H1 (cell line): Measurements from ENCODE around the gene TTLL5. TPM values are rescaled to one million over a fixed set of nuclear protein-coding genes. Genes with fewer than 3 reads are reported as not detected.

ENCODE experiments used
- CTCF ChIA-PET: fragments of 300-600 bp; sonication (Branson Sonifier 250); formaldehyde crosslinking; loops from one replicate; lab custom pipeline; 2021; ENCODE audit not compliant: partially characterized antibody; lab: Charles Lee
- POLR2A ChIA-PET: fragments of 300-600 bp; sonication (Branson Sonifier 250); formaldehyde crosslinking; loops from one replicate; lab custom pipeline; 2021; ENCODE audit warnings: inconsistent platforms; ENCODE audit not compliant: partially characterized antibody; lab: Charles Lee
- DNase-seq, 2 experiments: peaks; one replicate each; pipeline versions ENCODE4 v3.0.0 to v3.0.0-alpha.2; 2010 to 2022; ENCODE audit warnings: low spot score in 2 of 2, low read depth in 1 of 2, mixed read lengths in 1 of 2
- FAIRE-seq: peaks from 2 replicates; lab custom pipeline; 2011; peaks lifted over from hg19 to GRCh38; lab: Jason Lieb, UNC
- H2AFZ ChIP-seq: 2 replicates; pipeline ENCODE4 v1.8.1; 2012; ENCODE audit warnings: low read length, inconsistent platforms
- H2AK5ac ChIP-seq: 2 replicates; pipeline ENCODE4 v1.6.1; 2013; ENCODE audit warnings: low read depth, low read length
- H2BK120ac ChIP-seq: replicated peaks from 2 replicates; pipeline ENCODE3; 2013; ENCODE audit warnings: low read depth, low read length, inconsistent platforms
- H2BK12ac ChIP-seq: 2 replicates; pipeline ENCODE4 v1.6.1; 2013; ENCODE audit warnings: low read depth, low read length
- H2BK15ac ChIP-seq: 2 replicates; pipeline ENCODE4 v1.6.1; 2013; ENCODE audit warnings: low read length
- H2BK20ac ChIP-seq: 2 replicates; pipeline ENCODE4 v1.6.1; 2013; ENCODE audit warnings: low read length
- H2BK5ac ChIP-seq: 2 replicates; pipeline ENCODE4 v1.6.1; 2013; ENCODE audit warnings: low read depth, low read length
- H3K14ac ChIP-seq: 2 replicates; pipeline ENCODE4 v1.6.1; 2013; ENCODE audit warnings: inconsistent platforms; ENCODE audit not compliant: insufficient read length
- H3K18ac ChIP-seq: 2 replicates; pipeline ENCODE4 v1.6.1; 2013; ENCODE audit warnings: low read length; ENCODE audit errors: extremely low read depth
- H3K23ac ChIP-seq: 2 replicates; pipeline ENCODE4 v1.6.1; 2013; ENCODE audit warnings: inconsistent platforms; ENCODE audit not compliant: insufficient read length
- H3K23me2 ChIP-seq: 2 replicates; pipeline ENCODE4 v1.6.1; 2013; ENCODE audit warnings: low read depth, low read length
- H3K27ac ChIP-seq: 2 replicates; pipeline ENCODE4 v1.6.1; 2011; ENCODE audit warnings: low read depth, low read length, inconsistent platforms
- H3K27me3 ChIP-seq, 4 experiments: replicated peaks in 1 of 4; 1 replicate in 1 of 4; 2 replicates in 3 of 4; pipeline versions ENCODE4 v1.6.1 to v1.8.1; 2011 to 2013; ENCODE audit warnings: low read length in 3 of 4, mild to moderate bottlenecking in 3 of 4, inconsistent platforms in 2 of 4, mixed read lengths in 2 of 4, moderate library complexity in 1 of 4; ENCODE audit not compliant: control insufficient read depth in 3 of 4, insufficient read depth in 3 of 4; ENCODE audit errors: extremely low read depth in 1 of 4
- H3K36me3 ChIP-seq, 4 experiments: 2 replicates each; pipeline versions ENCODE4 v1.6.1 to v1.8.1; 2011 to 2013; ENCODE audit warnings: mild to moderate bottlenecking in 4 of 4, low read length in 3 of 4, moderate library complexity in 2 of 4, control low read depth in 1 of 4, inconsistent platforms in 1 of 4; ENCODE audit not compliant: insufficient read depth in 4 of 4, control insufficient read depth in 2 of 4
- H3K4ac ChIP-seq: replicated peaks from 2 replicates; pipeline ENCODE3; 2013; ENCODE audit warnings: low read length, low read depth, mixed read lengths, inconsistent platforms; ENCODE audit not compliant: insufficient read length
- H3K4me1 ChIP-seq, 4 experiments: replicated peaks in 1 of 4; 1 replicate in 1 of 4; 2 replicates in 3 of 4; pipeline versions ENCODE4 v1.6.1 to v1.8.1; 2011 to 2013; ENCODE audit warnings: low read length in 3 of 4, inconsistent platforms in 2 of 4, mixed read lengths in 1 of 4; ENCODE audit not compliant: insufficient read depth in 4 of 4, control insufficient read depth in 3 of 4
- H3K4me2 ChIP-seq, 2 experiments: 2 replicates each; pipeline versions ENCODE4 v1.6.1 to v1.8.1; 2011 to 2013; ENCODE audit warnings: low read depth in 2 of 2, low read length in 2 of 2, control low read depth in 1 of 2, inconsistent platforms in 1 of 2, mild to moderate bottlenecking in 1 of 2; ENCODE audit not compliant: insufficient read depth in 1 of 2
- H3K4me3 ChIP-seq, 4 experiments: fragments of 200-600, 300-600 bp in 1 of 4; sonication (generic), shearing (Covaris generic), sonication (Bioruptor Twin) in 1 of 4; 2 replicates each; pipeline versions ENCODE4 v1.5.1 to v1.8.1; 2011 to 2016; ENCODE audit warnings: low read length in 4 of 4, low read depth in 3 of 4, control low read depth in 2 of 4, inconsistent platforms in 2 of 4, mild to moderate bottlenecking in 2 of 4, mixed read lengths in 1 of 4, moderate library complexity in 1 of 4; ENCODE audit not compliant: insufficient read depth in 2 of 4; ENCODE audit errors: extremely low read depth in 1 of 4
- H3K56ac ChIP-seq: replicated peaks from 2 replicates; pipeline ENCODE3; 2013; ENCODE audit warnings: low read depth, mild to moderate bottlenecking, mixed read lengths, low read length, inconsistent platforms; ENCODE audit not compliant: insufficient read length
- H3K79me1 ChIP-seq: 2 replicates; pipeline ENCODE4 v1.6.1; 2013; ENCODE audit warnings: low read depth, low read length, control low read depth
- H3K79me2 ChIP-seq, 2 experiments: 2 replicates each; pipeline versions ENCODE4 v1.6.1 to v1.8.1; 2012 to 2013; ENCODE audit warnings: low read length in 2 of 2, mild to moderate bottlenecking in 2 of 2, inconsistent platforms in 1 of 2; ENCODE audit not compliant: insufficient read depth in 2 of 2, control insufficient read depth in 1 of 2
- H3K9ac ChIP-seq, 4 experiments: replicated peaks in 1 of 4; 1 replicate in 1 of 4; 2 replicates in 3 of 4; pipeline versions ENCODE4 v1.6.1 to v1.8.1; 2011 to 2013; ENCODE audit warnings: low read depth in 3 of 4, low read length in 3 of 4, control low read depth in 2 of 4, mild to moderate bottlenecking in 2 of 4, moderate library complexity in 2 of 4, inconsistent platforms in 1 of 4; ENCODE audit errors: extremely low read depth in 1 of 4
- H3K9me3 ChIP-seq, 2 experiments: 2 replicates each; pipeline versions ENCODE4 v1.6.1 to v1.8.1; 2012 to 2013; ENCODE audit warnings: mild to moderate bottlenecking in 2 of 2, moderate library complexity in 2 of 2, control low read depth in 1 of 2, inconsistent platforms in 1 of 2, low read depth in 1 of 2, low read length in 1 of 2, mixed read lengths in 1 of 2; ENCODE audit not compliant: insufficient read depth in 2 of 2
- H4K20me1 ChIP-seq, 2 experiments: replicated peaks in 1 of 2; 2 replicates each; pipeline versions ENCODE3 to v1.8.1; 2011 to 2013; ENCODE audit warnings: inconsistent platforms in 2 of 2, low read length in 2 of 2, mild to moderate bottlenecking in 1 of 2; ENCODE audit not compliant: insufficient read depth in 2 of 2, control insufficient read depth in 1 of 2
- H4K5ac ChIP-seq: 2 replicates; pipeline ENCODE4 v1.6.1; 2013; ENCODE audit warnings: low read length, low read depth, mixed read lengths, inconsistent platforms; ENCODE audit not compliant: insufficient read length
- H4K8ac ChIP-seq: 2 replicates; pipeline ENCODE4 v1.8.0; 2013; ENCODE audit warnings: mild to moderate bottlenecking, moderate library complexity, low read length, inconsistent platforms; ENCODE audit not compliant: insufficient read depth; ENCODE audit errors: extremely low read depth
- H4K91ac ChIP-seq: replicated peaks from 2 replicates; pipeline ENCODE3; 2013; ENCODE audit warnings: low read length, mixed read lengths, inconsistent platforms; ENCODE audit not compliant: insufficient read length
- CHD1 ChIP-seq: IDR thresholded peaks from 2 replicates; pipeline ENCODE4 v1.6.1; 2012; ENCODE audit warnings: low read depth, low read length, improper control_type of control experiment
- CREB1 ChIP-seq: IDR thresholded peaks from 2 replicates; pipeline ENCODE4 v1.6.1; 2012; ENCODE audit warnings: inconsistent platforms
- E2F6 ChIP-seq: IDR thresholded peaks from 2 replicates; pipeline ENCODE4 v1.6.1; 2012; ENCODE audit warnings: inconsistent platforms
- KDM5A ChIP-seq: fragments of 200-600 bp; IDR thresholded peaks from 2 replicates; pipeline ENCODE4 v1.7.1; 2012; ENCODE audit warnings: mild to moderate bottlenecking, low read length, inconsistent platforms, mixed read lengths
- MAX ChIP-seq: IDR thresholded peaks from 2 replicates; pipeline ENCODE4 v1.6.1; 2012; ENCODE audit warnings: inconsistent platforms
- PHF8 ChIP-seq: fragments of 200-600 bp; sonication (generic); conservative IDR thresholded peaks from 2 replicates; pipeline ENCODE4 v1.7.1; 2012; ENCODE audit warnings: low read depth, mild to moderate bottlenecking, inconsistent platforms, low read length, moderate library complexity
- POLR2AphosphoS5 ChIP-seq: IDR thresholded peaks from 2 replicates; pipeline ENCODE4 v1.6.1; 2011; ENCODE audit warnings: low read depth, low read length
- POU5F1 ChIP-seq: IDR thresholded peaks from 2 replicates; pipeline ENCODE4 v1.6.1; 2011; ENCODE audit warnings: low read depth, mild to moderate bottlenecking, low read length, moderate library complexity
- RXRA ChIP-seq: IDR thresholded peaks from 2 replicates; pipeline ENCODE4 v1.6.1; 2011; ENCODE audit warnings: low read depth, mild to moderate bottlenecking, low read length, moderate library complexity; ENCODE audit not compliant: insufficient read depth
- SIX5 ChIP-seq: IDR thresholded peaks from 2 replicates; pipeline ENCODE4 v1.6.1; 2011; ENCODE audit warnings: mild to moderate bottlenecking, low read depth, low read length
- SP2 ChIP-seq: IDR thresholded peaks from 2 replicates; pipeline ENCODE4 v1.6.1; 2012; ENCODE audit warnings: mild to moderate bottlenecking, low read length, inconsistent platforms
- TAF7 ChIP-seq: optimal IDR thresholded peaks from 2 replicates; pipeline ENCODE3; 2011; ENCODE audit warnings: low read depth, mild to moderate bottlenecking, inconsistent platforms, low read length, moderate library complexity, borderline replicate concordance
- TCF12 ChIP-seq: IDR thresholded peaks from 2 replicates; pipeline ENCODE4 v1.6.1; 2011; ENCODE audit warnings: low read depth, mild to moderate bottlenecking, low read length
- TEAD4 ChIP-seq: IDR thresholded peaks from 2 replicates; pipeline ENCODE4 v1.6.1; 2012; ENCODE audit warnings: low read depth, low read length, inconsistent platforms, mixed read lengths
- YY1 ChIP-seq: IDR thresholded peaks from 2 replicates; pipeline ENCODE4 v1.6.1; 2011; ENCODE audit warnings: low read depth, mild to moderate bottlenecking, low read length
- WGBS, 2 experiments: shearing (Covaris generic) in 1 of 2; methylation state at CpG; one replicate each; pipeline versions ENCODE4 v1.1.6 to v1.1.7; 2013 to 2015; ENCODE audit warnings: low lambda C conversion rate in 2 of 2, mixed read lengths in 2 of 2, inconsistent platforms in 1 of 2, low coverage in 1 of 2, missing lambda C conversion rate in 1 of 2; ENCODE audit not compliant: insufficient replicate concordance in 2 of 2, insufficient coverage in 1 of 2, insufficient read length in 1 of 2; ENCODE audit errors: extremely low coverage in 1 of 2, missing lambda C conversion rate in 1 of 2; 5-methylcytosine and 5-hydroxymethylcytosine counted together
- polyA plus RNA-seq, 7 experiments: library from polyadenylated mRNA; depleted of rRNA in 3 of 7; stranded (reverse) in 5 of 7; unstranded in 2 of 7; fragments of >200 nt in 5 of 7; fragments of 200-250 nt in 2 of 7; gene quantifications; 1 replicate in 5 of 7; 2 replicates in 1 of 7; 4 replicates in 1 of 7; pipeline versions ENCODE4 v1.2.1 to v1.2.3, GENCODE V29; 2011 to 2013; ENCODE audit warnings: missing spikeins in 2 of 7, mixed read lengths in 2 of 7
- total RNA-seq: library from RNA; stranded (reverse); fragmentation: NEBNext Ultra II Directional; extraction: Animal tissue kit (Norgen Biotek cat#: 25700); gene quantifications from 2 replicates; pipeline ENCODE4 v1.2.1, GENCODE V29; 2021

Gene TTLL5
- total and polyA plus RNA-seq, 2 of the 8 experiments (the other 6 are each of a cell fraction or from before 2014, with no cell fraction given), result 16.1 to 45.9 TPM

GRCh38 chr14:75657331-75657730, 3.7 kb upstream of the TTLL5 start:
- POLR2A ChIA-PET, result interaction anchor here (1.4 kb wide), 1 partner anchor 16 kb away, joined by 3 read pairs; no protein-coding TSS in a partner anchor
- 93% methylated on average over 4 of the region's 4 CpGs; no CpG with 5 or more reads in 1 of the 2 experiments for WGBS, 2 experiments
- FAIRE-seq (no peak), DNase-seq (no peak)
- Histone ChIP-seq H2AK5ac (no peak overlapping the region), H2BK20ac (no peak overlapping the region), H4K20me1 (peaks cover 0 to 2% of the 10 kb centered on the region in 2 experiments), H2BK12ac (no peak overlapping the region), H2BK15ac (no peak overlapping the region), H3K23ac (no peak overlapping the region), H3K4me1 (peaks cover 0 to 2% (median 0%) of the 10 kb centered on the region in 4 experiments; a peak in 1 of 7 replicates), H3K18ac (no peak overlapping the region), H4K91ac (no peak overlapping the region), H4K5ac (no peak overlapping the region), H3K14ac (no peak overlapping the region), H3K56ac (no peak overlapping the region), H3K4me3 (no peak overlapping the region), H2BK120ac (no peak overlapping the region), H3K27ac (no peak overlapping the region), H3K4ac (no peak overlapping the region), H3K23me2 (0 out of 2 replicates have a peak, but pooled peaks cover 6% of the 10 kb centered on the region), H3K9ac (no peak overlapping the region), H3K79me1 (peaks cover 8% of the 10 kb centered on the region; the same call in 1 of the 2 replicates), H3K79me2 (peaks cover 0 to 32% of the 10 kb centered on the region in 2 experiments; a peak in 3 of 4 replicates), H2BK5ac (no peak overlapping the region), H3K27me3 (no peaks in the 10 kb centered on the region), H2AFZ (no peak overlapping the region), H3K4me2 (no peak overlapping the region), H4K8ac (no peak overlapping the region), H3K9me3 (no peaks in the 10 kb centered on the region), H3K36me3 (peaks cover 6 to 26% (median 11%) of the 10 kb centered on the region in 4 experiments)
- CTCF ChIA-PET, result interaction anchor here (0.6 to 13.7 kb wide), 12 partner anchors 11 to 133 kb away, joined by 3 to 348 read pairs (median 4); partner anchors contain the start of gene FLVCR2
- TF ChIP-seq PHF8 (no peak), CREB1 (no peak), POLR2AphosphoS5 (no peak), TAF7 (no peak), CHD1 (no peak), KDM5A (no peak), SIX5 (no peak), TEAD4 (no peak), E2F6 (no peak), SP2 (no peak), MAX (no peak), RXRA (no peak), POU5F1 (no peak), TCF12 (no peak), YY1 (no peak)
